GM19452 (cell line): ENCODE data around the gene ADGRB2.
"Not testable (repeated sequence)": the region's sequence is repeated elsewhere in the genome, so short reads cannot be mapped to it uniquely, and the experiment has no call there.

Source experiments
- ATAC-seq: cut with Tn5 transposase; IDR thresholded peaks from one replicate; pipeline ENCODE4 v1.9.1; 2021; ENCODE audit not compliant: unreplicated experiment

ADGRB2 gene

GRCh38 chr1:31727195-31727594 is 36.9 kb downstream of the ADGRB2 start:
- ATAC-seq = no peak

- no peak for ATAC-seq
These were observed 37.4 kb downstream of the ADGRB2 start for GRCh38 chr1:31726715-31727114.

- ATAC-seq = no peak
These were observed 38.2 kb downstream of the ADGRB2 start for GRCh38 chr1:31725777-31726535.

GRCh38 chr1:31725134-31725533 is 39.0 kb downstream of the ADGRB2 start:
- ATAC-seq = no peak

- no peak for ATAC-seq
These were observed 40.2 kb downstream of the ADGRB2 start for GRCh38 chr1:31723828-31724359.

GRCh38 chr1:31718327-31718897 is 45.7 kb downstream of the ADGRB2 start:
- ATAC-seq = no peak

GRCh38 chr1:31717341-31717740 is 46.8 kb downstream of the ADGRB2 start:
- no peak for ATAC-seq

GRCh38 chr1:31715873-31716220 is 48.3 kb downstream of the ADGRB2 start:
- ATAC-seq = no peak

- ATAC-seq = no peak
These were observed 48.9 kb downstream of the ADGRB2 start for GRCh38 chr1:31715087-31715872.

- no peak for ATAC-seq
These were observed 49.6 kb downstream of the ADGRB2 start for GRCh38 chr1:31714442-31715086.

- ATAC-seq = no peak
These were observed 51.5 kb downstream of the ADGRB2 start for GRCh38 chr1:31712630-31713029.

GRCh38 chr1:31712068-31712467 is 52.1 kb downstream of the ADGRB2 start:
- ATAC-seq = no peak

GRCh38 chr1:31708324-31708723 is 55.8 kb downstream of the ADGRB2 start:
- ATAC-seq = no peak

- ATAC-seq = no peak
These were observed 56.4 kb downstream of the ADGRB2 start for GRCh38 chr1:31707711-31708110.

GRCh38 chr1:31707059-31707600 is 57.0 kb downstream of the ADGRB2 start:
- not testable (repeated sequence) for ATAC-seq

GRCh38 chr1:31706384-31707058 is 57.6 kb downstream of the ADGRB2 start:
- ATAC-seq = no peak

- no peak for ATAC-seq
These were observed 58.9 kb downstream of the ADGRB2 start for GRCh38 chr1:31705080-31705866.

- ATAC-seq = no peak
These were observed 59.7 kb downstream of the ADGRB2 start for GRCh38 chr1:31704271-31705079.
